ENCODE results near the gene CEP250.
"Not testable (repeated sequence)": the region's sequence is repeated elsewhere in the genome, so short reads cannot be mapped to it uniquely, and the experiment has no call there.

CEP250 gene

GRCh38 chr20:35523298-35523888 lies 68.0 kb downstream of the CEP250 start:
- peak; percentile 72 for DNase-seq (ENCODE audit: low spot score)

- no peak for DNase-seq (ENCODE audit: low spot score)
These were observed 70.2 kb downstream of the CEP250 start for GRCh38 chr20:35525639-35526038.

GRCh38 chr20:35527122-35527769 lies 71.8 kb downstream of the CEP250 start:
- DNase-seq (ENCODE audit: low spot score) = no peak

DNA sequence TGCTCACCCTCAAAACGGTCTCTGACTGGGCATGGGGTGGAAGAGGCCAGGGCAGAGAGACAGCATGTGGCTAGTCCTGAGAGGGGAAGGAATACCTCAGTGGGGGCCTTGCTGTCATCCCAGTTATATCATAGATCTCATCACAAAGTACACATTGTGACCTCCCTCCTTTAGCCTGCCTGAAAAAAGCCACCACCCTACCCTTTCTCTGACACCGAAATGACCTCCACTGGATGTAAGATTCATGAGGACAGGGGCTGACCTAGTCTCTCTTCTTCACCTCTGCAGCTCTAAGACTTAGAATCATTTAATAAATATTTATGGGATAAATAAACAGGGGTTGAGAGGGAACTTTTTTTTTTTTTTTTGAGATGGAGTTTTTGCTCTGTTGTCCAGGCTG lies 74.2 kb downstream of the CEP250 start, which contains the start of gene C20orf173:
Gene C20orf173, minus strand, starts transcription at position 101 of the 400 bp plus-strand sequence. CDS start 279 bp downstream, outside the sequence.
- no peak for DNase-seq (ENCODE audit: low spot score)

DNA sequence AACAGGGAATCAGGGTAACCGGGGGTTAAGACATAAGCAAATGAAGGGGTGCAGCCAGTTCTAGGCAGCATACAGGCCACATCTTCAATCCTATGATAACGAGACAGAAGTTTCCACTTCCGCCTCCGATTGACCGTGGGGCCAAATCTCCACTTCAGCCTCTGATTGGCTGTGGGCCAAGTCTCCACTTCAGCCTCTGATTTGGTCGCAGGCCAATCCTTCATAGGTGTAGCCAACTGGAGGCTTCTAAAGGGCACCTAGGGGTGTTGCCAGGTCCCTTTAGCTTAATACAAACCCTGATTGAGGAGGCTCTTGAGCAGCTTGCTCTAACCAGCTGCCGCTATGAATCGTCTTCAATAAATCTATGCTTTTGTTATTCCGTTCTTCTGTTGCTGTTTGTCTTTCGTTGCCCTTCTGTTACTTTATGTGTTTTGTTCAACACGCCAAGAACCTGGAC lies 84.4 kb downstream of the CEP250 start:
- DNase-seq (ENCODE audit: low spot score) = no peak

DNA sequence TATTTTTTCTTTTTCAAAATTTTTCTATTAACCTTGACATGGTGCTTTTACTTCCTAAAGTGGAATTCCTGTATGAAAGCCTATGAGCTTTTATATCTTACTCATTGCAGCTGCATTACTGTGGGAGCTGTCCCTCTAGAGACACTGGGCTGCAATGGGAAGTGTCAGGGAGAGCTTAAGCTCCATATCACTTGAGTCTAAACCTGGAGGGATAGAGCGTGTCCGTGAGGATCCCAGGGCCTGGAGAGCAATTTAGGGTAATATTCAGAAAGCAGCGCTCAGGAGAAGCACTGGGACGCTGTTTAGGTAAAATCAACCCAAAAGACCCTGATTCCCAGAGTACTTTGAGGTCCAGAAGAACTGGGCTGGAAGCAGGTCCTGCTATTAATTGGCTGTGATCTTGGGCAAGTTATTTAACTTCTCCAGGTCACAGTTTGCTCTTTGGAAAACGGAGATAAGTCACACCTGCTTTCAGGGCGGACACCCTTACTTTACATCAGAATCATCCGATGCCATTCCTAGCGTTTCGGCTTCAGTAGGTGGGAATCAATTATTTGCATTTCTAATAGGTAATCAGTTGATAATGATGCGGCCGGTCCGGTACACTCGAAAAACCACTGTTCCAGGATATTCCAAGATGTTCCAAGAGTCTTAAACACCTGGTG lies 85.9 kb downstream of the CEP250 start:
- DNase-seq (ENCODE audit: low spot score) = no peak

DNA sequence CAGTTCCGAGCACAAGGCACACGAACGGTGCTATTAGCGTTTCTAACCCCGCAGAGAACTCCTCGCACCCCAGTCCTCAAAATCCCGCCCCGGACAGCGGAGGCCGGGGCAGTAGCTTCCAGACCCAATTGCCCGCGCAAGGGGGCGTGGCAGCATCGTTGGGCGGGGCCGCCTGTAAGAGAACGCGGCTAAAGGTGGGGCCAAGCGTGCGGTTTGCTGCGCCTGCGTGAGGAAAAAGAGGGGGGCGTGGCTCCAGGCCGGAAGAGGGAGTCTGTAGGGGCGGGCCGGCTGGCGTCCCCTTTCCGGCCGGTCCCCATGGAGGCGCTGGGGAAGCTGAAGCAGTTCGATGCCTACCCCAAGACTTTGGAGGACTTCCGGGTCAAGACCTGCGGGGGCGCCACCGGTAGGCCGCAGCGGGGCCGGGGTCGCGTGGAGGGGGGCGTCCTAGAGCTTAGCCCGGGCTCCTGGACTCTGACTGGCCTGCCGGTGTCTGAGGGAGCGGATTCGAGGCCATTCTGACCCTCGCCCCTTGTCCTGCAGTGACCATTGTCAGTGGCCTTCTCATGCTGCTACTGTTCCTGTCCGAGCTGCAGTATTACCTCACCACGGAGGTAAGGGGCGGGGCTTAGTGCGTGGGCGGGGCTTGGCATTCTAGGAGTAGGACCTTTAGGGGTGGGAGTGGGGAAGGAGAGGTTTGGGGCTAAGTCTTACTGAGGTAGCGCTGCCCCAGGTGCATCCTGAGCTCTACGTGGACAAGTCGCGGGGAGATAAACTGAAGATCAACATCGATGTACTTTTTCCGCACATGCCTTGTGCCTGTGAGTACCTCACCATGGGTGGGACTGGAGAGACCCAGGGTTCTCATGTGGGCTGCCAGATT lies 86.6 kb downstream of the CEP250 start, which contains the start of gene ERGIC3:
Gene ERGIC3, plus strand, starts transcription at position 296 of the 880 bp plus-strand sequence. Its CDS starts 20 bp downstream, at position 316.
- peak; percentile 93 for DNase-seq (ENCODE audit: low spot score)

DNA sequence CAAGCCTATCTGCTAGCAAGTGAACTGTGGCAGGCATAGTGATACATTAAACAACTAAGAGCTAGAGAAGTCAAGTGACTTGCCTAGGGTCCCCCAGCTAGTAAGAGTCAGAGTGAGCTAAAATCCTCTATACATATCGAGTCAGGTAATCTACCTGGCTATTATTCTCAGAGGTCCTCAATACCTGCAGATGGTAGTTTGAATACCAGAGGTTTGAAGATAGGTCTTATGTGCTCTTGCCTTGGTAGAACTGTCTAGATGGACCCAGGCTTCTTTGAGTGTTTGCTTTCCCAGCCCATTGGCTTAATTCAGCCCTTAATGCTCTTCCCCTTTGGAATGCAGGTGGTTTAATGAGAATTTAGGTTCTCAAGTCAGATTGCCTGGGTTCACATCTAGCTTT lies 87.6 kb downstream of the CEP250 start:
- DNase-seq (ENCODE audit: low spot score) = no peak

GRCh38 chr20:35544436-35544835 lies 89.0 kb downstream of the CEP250 start:
- DNase-seq (ENCODE audit: low spot score) = no peak

DNA sequence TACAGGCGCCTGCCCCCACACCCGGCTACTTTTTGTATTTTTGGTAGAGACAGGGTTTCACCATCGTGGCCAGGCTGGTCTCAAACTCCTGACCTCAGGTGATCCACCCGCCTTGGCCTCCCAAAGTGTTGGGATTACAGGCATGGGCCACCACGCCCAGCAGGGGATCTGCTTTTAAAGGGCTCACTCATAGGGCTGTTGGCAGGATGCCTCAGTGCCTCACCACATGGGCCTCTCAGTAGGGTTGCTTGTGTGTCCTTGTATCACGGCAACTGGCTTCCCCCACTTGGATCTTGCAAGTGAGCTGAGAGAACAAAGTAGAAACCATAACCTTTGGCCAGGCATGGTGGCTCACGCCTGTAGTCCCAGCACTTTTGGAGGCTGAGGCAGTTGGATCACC lies 89.5 kb downstream of the CEP250 start:
- DNase-seq (ENCODE audit: low spot score) = not testable (repeated sequence)

DNA sequence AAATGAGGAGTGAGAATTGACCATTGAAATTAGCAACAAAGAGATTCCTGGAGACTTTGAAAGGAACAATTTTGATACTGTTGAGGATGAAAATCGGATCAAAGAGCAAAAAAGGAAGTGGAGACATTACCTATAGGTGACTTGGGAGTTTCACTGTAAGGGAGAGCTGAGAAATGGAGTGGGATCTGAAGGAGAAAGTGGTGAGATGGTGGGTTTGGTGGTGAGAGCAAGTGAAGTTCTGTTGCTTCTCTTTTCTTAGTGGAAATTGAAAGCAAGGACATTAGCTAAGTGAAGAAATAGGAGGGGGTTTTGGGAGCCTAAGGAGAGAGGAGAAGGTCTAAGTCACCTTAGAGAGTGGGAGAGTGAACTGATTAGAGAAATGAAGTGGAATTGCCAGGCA lies 90.7 kb downstream of the CEP250 start:
- DNase-seq (ENCODE audit: low spot score) = no peak

DNA sequence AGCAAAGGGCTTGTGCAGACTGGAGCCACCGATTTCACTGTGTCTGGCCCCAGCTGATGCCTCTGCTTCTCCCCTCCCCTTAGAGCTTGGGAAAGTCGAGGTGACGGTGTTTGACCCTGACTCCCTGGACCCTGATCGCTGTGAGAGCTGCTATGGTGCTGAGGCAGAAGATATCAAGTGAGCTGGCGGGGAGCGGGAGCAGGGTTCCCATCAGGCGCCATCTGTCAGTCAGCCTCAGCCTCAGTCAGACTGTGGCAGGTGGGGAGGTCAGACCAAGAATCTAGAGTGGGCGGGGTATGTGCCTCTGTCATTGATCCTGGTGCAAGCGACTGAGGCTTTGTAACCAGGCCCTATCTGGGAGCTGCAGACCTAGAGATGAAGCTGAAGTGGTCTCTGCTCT lies 91.9 kb downstream of the CEP250 start:
- DNase-seq (ENCODE audit: low spot score) = no peak

GRCh38 chr20:35551503-35551902 lies 96.1 kb downstream of the CEP250 start:
- no peak for DNase-seq (ENCODE audit: low spot score)

GRCh38 chr20:35552914-35553313 lies 97.5 kb downstream of the CEP250 start:
- DNase-seq (ENCODE audit: low spot score) = no peak

DNA sequence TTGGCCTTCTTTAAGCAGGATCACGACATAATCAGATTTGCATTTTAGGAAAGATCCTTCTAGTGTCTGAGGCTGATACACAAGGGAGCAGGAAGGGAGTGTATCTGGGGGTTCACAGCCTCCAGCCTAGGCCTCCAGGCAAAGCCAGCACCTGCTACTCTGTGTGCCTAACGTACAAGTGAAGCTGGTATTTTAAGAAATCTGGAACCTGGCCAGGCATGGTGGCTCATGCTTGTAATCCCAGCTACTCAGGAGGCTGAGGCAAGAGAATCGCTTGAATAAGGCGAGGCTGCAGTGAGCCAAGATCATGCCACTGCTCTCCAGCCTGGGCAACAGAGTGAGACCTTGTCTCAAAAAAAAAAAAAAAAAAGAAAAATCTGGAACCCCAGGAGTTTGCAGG lies 100.1 kb downstream of the CEP250 start:
- not testable (repeated sequence) for DNase-seq (ENCODE audit: low spot score)

GRCh38 chr20:35555951-35556645 lies 100.7 kb downstream of the CEP250 start:
- no peak for DNase-seq (ENCODE audit: low spot score)

- no peak for DNase-seq (ENCODE audit: low spot score)
These were observed 101.5 kb downstream of the CEP250 start for GRCh38 chr20:35556871-35557270.

DNA sequence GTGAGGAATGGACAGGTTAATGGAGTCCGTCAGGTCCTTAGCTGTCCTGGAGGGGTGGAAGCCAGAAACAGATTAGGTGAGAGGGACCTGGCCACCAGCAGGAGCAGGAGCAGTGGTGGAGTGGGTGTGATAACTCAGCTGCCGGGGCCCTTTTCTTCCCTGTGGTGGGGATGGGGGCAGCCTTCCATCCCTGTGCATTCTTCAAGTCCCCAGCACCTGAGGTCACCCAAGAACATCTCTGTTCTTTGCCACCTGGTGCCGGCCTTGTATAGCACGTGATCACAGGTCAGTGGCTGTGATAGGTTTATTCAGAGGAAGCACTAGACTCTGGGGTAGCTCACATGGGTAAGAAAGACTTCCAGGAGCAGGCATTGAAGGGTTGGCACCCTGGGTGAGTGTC lies 103.1 kb downstream of the CEP250 start:
- no peak for DNase-seq (ENCODE audit: low spot score)

DNA sequence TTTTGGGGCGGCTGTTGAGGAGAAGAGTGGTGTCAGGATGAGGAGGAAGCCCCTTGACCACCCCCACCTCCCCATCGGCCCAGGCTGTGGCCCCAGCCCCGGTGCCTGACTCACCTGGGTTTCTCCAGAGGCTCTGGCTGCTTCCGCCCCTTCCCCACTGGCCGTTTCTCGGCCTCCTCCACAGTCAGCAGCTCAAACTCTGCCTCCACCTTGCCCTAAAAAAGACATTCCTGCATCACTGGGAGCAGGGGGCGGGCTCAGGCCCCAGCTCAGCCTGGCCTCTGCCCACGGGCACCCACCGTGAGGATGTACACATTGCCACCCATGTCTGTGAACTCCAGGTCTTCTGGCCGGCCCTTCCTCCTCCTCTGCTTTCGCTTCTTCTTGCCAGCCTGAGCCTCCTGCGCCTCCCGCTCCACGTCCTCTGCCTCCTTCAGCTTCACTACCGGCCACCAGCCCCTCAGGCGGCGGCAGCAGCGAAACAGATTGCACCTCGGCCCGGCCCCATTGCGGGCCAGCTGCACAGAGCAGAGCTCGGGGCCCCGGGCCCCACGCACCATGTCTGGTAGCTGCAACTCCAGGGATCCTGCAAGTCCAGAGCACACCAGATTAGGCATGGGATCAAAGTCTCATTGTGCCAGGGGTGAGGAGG lies 103.8 kb downstream of the CEP250 start:
- DNase-seq (ENCODE audit: low spot score) = no peak

- no peak for DNase-seq (ENCODE audit: low spot score)
These were observed 104.7 kb downstream of the CEP250 start for GRCh38 chr20:35560105-35560511.

DNA sequence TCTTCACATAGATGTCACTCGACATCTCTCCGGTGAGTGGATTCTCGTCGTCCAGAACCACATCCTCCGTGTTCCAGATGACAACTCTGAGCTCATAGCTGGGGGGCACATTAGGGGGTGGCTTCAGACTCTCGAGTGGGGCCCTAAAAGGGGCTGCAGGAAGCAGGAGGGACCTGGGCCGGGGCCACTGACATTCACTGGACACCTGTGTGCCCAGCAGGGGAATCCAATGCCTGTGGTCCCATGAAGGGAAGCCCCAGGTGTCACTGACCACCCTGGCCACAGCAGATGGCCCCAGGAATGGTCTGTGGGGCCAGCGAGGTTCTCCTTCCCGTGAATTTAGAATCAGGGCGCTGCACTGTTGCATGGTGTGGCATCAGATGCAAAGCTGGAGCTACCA lies 105.1 kb downstream of the CEP250 start:
- no peak for DNase-seq (ENCODE audit: low spot score)

All from HuH-7.5 (cell line).